SK-N-SH (cell line): ENCODE measurements around the gene BTBD7.

Experiments used
- CTCF ChIP-seq: fragments of 200-600 bp; sonication (generic); IDR thresholded peaks from 2 replicates; pipeline ENCODE4 v1.6.1; 2017; ENCODE audit warnings: antibody characterized with exemption, mild to moderate bottlenecking, moderate library complexity
- ELF1 ChIP-seq: IDR thresholded peaks from 2 replicates; pipeline ENCODE4 v1.4.0; 2012
- POLR2AphosphoS5 ChIP-seq: IDR thresholded peaks from 2 replicates; pipeline ENCODE4 v1.6.1; 2012; ENCODE audit warnings: low read depth, low read length
- RAD21 ChIP-seq: IDR thresholded peaks from 2 replicates; pipeline ENCODE4 v1.6.1; 2012; ENCODE audit warnings: mild to moderate bottlenecking, low read length
- REST ChIP-seq: IDR thresholded peaks from 2 replicates; pipeline ENCODE4 v1.6.1; 2012; ENCODE audit warnings: mild to moderate bottlenecking, low read depth, low read length, moderate library complexity
- ZBTB33 ChIP-seq: IDR thresholded peaks from 2 replicates; pipeline ENCODE4 v1.4.0; 2012; ENCODE audit warnings: low read depth, borderline replicate concordance
- TF ChIP-seq, protein P1 (sequence below): fragments of 150-350 bp; IDR thresholded peaks from 2 replicates; pipeline ENCODE4 v1.6.1; 2017; ENCODE audit warnings: antibody characterized with exemption, low read length, low read depth, borderline replicate concordance

DNA sequence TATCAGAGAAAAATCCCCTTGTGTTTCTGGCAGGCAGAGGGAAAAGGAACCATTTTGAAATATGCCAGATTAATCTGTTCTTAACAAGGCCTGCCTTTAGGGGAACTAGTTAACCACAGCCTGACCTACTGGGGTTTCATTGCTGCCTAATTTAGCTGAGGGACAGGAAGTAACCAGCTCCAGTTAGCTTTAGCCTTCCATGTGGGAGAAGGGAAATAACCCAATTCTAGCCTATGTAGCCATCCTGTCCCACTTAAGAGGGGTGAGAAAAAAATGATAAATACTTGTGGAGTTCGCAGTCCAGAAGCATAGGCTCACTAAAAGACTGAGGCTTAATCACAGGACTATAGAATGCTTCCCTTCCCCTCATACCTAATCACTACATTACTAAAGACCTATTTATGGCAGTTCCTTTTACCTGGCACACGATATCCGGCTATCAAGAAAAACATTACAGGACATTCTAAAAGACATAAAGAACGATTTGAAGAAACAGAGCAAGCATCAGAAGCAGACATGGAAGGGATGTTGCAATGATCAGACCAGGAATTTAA, 37.0 kb upstream of the BTBD7 start:
- TF ChIP-seq CTCF: no peak
- TF ChIP-seq ZBTB33: no peak
- TF ChIP-seq, protein P1, sequence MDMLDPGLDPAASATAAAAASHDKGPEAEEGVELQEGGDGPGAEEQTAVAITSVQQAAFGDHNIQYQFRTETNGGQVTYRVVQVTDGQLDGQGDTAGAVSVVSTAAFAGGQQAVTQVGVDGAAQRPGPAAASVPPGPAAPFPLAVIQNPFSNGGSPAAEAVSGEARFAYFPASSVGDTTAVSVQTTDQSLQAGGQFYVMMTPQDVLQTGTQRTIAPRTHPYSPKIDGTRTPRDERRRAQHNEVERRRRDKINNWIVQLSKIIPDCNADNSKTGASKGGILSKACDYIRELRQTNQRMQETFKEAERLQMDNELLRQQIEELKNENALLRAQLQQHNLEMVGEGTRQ: no peak
- no peak for TF ChIP-seq POLR2AphosphoS5
- TF ChIP-seq ELF1: no peak
- no peak for TF ChIP-seq RAD21
- no peak for TF ChIP-seq REST
